ENCODE data around the gene SPA17.

The SPA17 gene

DNA sequence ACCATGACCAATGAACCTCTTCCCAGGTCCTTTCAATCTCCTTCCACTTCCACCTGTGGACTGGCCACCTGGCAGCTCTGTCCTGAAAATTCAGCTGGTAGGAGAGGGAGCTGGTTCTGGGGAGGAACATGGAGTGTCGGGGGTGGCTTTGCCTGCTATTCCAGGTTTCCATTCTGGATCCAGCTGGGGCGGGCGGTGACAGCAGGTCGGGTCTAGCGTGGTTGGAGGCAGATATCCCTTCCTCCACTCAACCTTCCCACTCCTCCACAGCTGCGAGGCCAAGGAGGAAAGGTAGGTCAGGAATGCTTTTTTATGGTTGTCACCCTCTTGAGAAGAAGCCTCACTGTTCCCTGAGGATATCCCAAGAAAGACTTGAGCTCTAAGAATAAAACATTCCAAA, 69.3 kb downstream of the SPA17 start:
- TF ChIP-seq, protein P1, sequence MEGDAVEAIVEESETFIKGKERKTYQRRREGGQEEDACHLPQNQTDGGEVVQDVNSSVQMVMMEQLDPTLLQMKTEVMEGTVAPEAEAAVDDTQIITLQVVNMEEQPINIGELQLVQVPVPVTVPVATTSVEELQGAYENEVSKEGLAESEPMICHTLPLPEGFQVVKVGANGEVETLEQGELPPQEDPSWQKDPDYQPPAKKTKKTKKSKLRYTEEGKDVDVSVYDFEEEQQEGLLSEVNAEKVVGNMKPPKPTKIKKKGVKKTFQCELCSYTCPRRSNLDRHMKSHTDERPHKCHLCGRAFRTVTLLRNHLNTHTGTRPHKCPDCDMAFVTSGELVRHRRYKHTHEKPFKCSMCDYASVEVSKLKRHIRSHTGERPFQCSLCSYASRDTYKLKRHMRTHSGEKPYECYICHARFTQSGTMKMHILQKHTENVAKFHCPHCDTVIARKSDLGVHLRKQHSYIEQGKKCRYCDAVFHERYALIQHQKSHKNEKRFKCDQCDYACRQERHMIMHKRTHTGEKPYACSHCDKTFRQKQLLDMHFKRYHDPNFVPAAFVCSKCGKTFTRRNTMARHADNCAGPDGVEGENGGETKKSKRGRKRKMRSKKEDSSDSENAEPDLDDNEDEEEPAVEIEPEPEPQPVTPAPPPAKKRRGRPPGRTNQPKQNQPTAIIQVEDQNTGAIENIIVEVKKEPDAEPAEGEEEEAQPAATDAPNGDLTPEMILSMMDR (IDR thresholded peaks at IDR 0.05; ENCODE audit: extremely low read depth, insufficient read depth, missing control alignments), result no peak
- in situ Hi-C loops (cut with MboI; ENCODE audit: low pct_unique_long_range_greater_than_20kb, low sequenced_read_pairs, unreplicated experiment), result no loop called here
- no peak for DNase-seq (ENCODE audit: low spot score)

DNA sequence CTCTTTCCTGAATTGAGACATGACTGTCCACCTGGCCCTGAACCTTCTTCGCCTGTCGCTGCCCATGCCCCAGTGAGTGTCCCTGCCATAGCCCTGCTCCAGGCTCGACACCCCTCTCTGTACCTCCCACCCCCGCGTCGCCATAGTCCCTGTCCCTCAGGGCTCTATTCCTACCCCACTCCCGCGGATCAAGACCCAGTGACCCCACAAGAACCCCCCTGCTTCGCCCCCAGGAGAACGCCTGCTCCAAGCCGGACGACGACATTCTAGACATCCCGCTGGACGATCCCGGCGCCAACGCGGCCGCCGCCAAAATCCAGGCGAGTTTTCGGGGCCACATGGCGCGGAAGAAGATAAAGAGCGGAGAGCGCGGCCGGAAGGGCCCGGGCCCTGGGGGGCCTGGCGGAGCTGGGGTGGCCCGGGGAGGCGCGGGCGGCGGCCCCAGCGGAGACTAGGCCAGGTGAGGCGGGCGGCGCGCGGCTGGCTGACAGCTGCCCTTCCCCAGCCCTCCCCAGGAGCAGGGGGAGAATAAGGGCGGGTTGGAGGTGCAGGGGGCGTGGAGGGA, 71.6 kb downstream of the SPA17 start:
- in situ Hi-C loops (cut with MboI; ENCODE audit: low pct_unique_long_range_greater_than_20kb, low sequenced_read_pairs, unreplicated experiment), result no loop called here
- TF ChIP-seq, protein P1 (IDR thresholded peaks at IDR 0.05; ENCODE audit: extremely low read depth, insufficient read depth, missing control alignments), result no peak
- peak; percentile 16 for DNase-seq (ENCODE audit: low spot score)

GRCh38 chr11:124745835-124746620, 72.3 kb downstream of the SPA17 start:
- TF ChIP-seq, protein P1 (IDR thresholded peaks at IDR 0.05; ENCODE audit: extremely low read depth, insufficient read depth, missing control alignments), result peak; percentile 53
- in situ Hi-C loops (cut with MboI; ENCODE audit: low pct_unique_long_range_greater_than_20kb, low sequenced_read_pairs, unreplicated experiment), result no loop called here
- DNase-seq (ENCODE audit: low spot score), result peak; percentile 77

DNA sequence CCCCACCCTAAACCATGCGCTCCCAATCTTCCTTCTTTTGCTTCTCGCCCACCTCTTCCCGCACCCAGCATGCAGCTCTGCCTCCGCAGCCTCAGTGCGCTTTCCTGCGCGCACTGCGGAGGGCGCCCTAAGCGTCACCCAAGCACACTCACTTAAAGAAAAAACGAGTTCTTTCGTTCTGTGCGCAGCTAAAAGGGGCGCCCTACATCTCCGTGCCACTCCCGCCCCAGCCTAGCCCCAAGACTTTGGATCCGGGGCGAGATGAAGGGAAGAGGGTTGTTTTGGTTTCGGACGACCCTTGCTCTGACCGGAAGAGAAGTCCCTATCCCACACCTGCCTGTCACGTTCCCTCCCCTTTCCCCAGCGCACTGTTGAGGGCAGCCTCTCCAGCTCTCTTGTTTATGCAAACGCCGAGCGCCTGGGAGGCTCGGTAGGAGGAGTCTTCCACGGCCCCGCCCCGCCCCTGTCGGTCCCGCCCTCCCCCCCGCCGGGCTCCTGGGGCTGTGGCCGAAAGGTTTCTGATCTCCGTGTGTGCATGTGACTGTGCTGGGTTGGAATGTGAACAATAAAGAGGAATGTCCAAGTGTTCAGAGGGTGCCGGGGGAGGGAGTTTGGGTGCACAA, 73.0 kb downstream of the SPA17 start:
- TF ChIP-seq, protein P1 (IDR thresholded peaks at IDR 0.05; ENCODE audit: extremely low read depth, insufficient read depth, missing control alignments), result peak; percentile 91
- DNase-seq (ENCODE audit: low spot score), result peak; percentile 95
- in situ Hi-C loops (cut with MboI; ENCODE audit: low pct_unique_long_range_greater_than_20kb, low sequenced_read_pairs, unreplicated experiment), result no loop called here
